Adrenal gland (tissue), 12 donors: ENCODE measurements around the gene SYNDIG1. TPM values are rescaled to one million over a fixed set of nuclear protein-coding genes. Genes with fewer than 3 reads are reported as not detected.

Source experiments
- DNase-seq, 7 donors: peaks; one replicate each; pipeline ENCODE4 v3.0.0-alpha.2; 2019 to 2020
- H3K27ac ChIP-seq, 5 donors: fragments of 200-600 bp; sonication (generic) in 4 of 5; 1 replicate in 3 of 5; 2 replicates in 2 of 5; pipeline versions ENCODE4 v1.5.1 to v1.8.0; 2016 to 2020; ENCODE audit warnings: mild to moderate bottlenecking in 1 of 5
- H3K27me3 ChIP-seq: fragments of 200-600 bp; 2 replicates; pipeline ENCODE4 v1.8.0; 2021
- H3K36me3 ChIP-seq, 2 donors: fragments of 200-600 bp; replicated peaks in 1 of 2; 1 replicate in 1 of 2; 2 replicates in 1 of 2; pipeline versions ENCODE4 v1.5.1 to v1.8.0; 2018 to 2022
- H3K4me1 ChIP-seq, 2 donors: fragments of 200-600 bp; replicated peaks in 1 of 2; 1 replicate in 1 of 2; 2 replicates in 1 of 2; pipeline versions ENCODE4 v1.5.1 to v1.8.0; 2018 to 2021
- H3K4me3 ChIP-seq, 4 donors: fragments of 200-600 bp; sonication (generic) in 3 of 4; one replicate each; pipeline ENCODE4 v1.5.1; 2016 to 2018
- H3K9me3 ChIP-seq, 3 donors: fragments of 200-600 bp; sonication (generic) in 1 of 3; replicated peaks in 1 of 3; 1 replicate in 2 of 3; 2 replicates in 1 of 3; pipeline versions ENCODE4 v1.5.1 to v1.8.0; 2016 to 2021
- POLR2A ChIP-seq, 2 donors: fragments of 450-650 bp; IDR thresholded peaks; one replicate each; pipeline ENCODE4 v1.6.1; 2017; ENCODE audit warnings: antibody characterized with exemption in 2 of 2, mild to moderate bottlenecking in 2 of 2, moderate library complexity in 1 of 2
- WGBS, 4 donors: extraction: QIAGEN DNeasy Blood & Tissue Kit in 2 of 4; methylation state at CpG; one replicate each; pipeline versions ENCODE4 v1.1.5 to v1.1.7; 2013 to 2017; 5-methylcytosine and 5-hydroxymethylcytosine counted together
- intact Hi-C, 2 donors: fragments of 100-400 bp; cut with DNase I; formaldehyde crosslinking; loops; one replicate each; pipeline versions ENCODE4 v1.14.1 to v1.15.0; 2022 to 2023
- polyA plus RNA-seq, 3 donors: library from polyadenylated mRNA; stranded (reverse); fragments of 200-250 nt in 2 of 3; fragments of 350-450 nt in 1 of 3; fragmentation: Illumina TruSeq in 1 of 3; extraction: RNeasy Lipid Tissue Mini Kit (QIAGEN cat#74804) in 1 of 3; gene quantifications; one replicate each; pipeline ENCODE4 v1.2.3, GENCODE V29; 2013 to 2014
- total RNA-seq, 9 donors: library from RNA; depleted of rRNA in 4 of 9; stranded (reverse); fragments of >200 nt in 4 of 9; fragments of 120-200 nt in 1 of 9; fragmentation: NEBNext Ultra II Directional in 1 of 9; extraction: Animal tissue kit (Norgen Biotek cat#: 25700) in 1 of 9; gene quantifications; one replicate each; pipeline versions ENCODE4 v1.1.0 to v1.2.4, GENCODE V29; 2013 to 2023
- TF ChIP-seq, protein P1 (sequence below), 6 experiments: fragments of 450-650 bp in 4 of 6; fragments of 200-600 bp in 2 of 6; sonication (generic) in 1 of 6; IDR thresholded peaks; 1 replicate in 5 of 6; 2 replicates in 1 of 6; pipeline versions ENCODE4 v1.5.1 to v1.8.0; 2016 to 2021; ENCODE audit warnings: antibody characterized with exemption in 6 of 6, mild to moderate bottlenecking in 2 of 6, moderate library complexity in 1 of 6
- donor health status: healthy with polysubstance abuse.
- donor health status: Bipolar disorder and iron deficiency.
- donor health status: DM: yes; HTN: yes; CAD: no.
- donor health status: DM: no; HTN: no; CAD: no.
- donor health status: DM: no; HTN: no; CAD: no.
- donor health status: DM: yes; HTN: yes; CAD: no.

The SYNDIG1 gene
- total and polyA plus RNA-seq, 12 donors = 0.26 to 3.6 (median 0.76) TPM

DNA sequence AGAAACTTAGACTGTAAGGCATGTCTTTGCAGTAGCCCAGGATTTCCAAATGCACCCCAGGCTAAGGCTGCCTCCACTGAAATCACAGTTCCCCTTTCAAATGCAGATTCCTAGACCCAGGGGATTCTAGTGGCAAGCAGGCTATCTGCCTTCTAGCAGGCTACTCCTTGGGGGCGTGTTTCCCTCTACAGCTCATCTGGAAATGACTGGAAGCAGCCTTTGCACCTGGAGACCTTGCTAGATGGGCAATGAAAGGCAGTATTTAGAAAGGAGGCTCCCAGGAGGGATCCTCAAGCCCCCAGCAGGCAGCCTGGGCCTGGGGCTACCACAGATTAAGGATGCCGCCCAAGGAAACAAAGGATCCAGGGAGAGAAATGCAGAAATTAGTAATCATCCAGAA, 26.0 kb upstream of the SYNDIG1 start:
- intact Hi-C loops = no loop called here
- Histone ChIP-seq H3K9me3 (no peaks in the 10 kb centered on the region), H3K4me3 (no peak overlapping the region), H3K27me3 (no peaks in the 10 kb centered on the region), H3K36me3 (no peaks in the 10 kb centered on the region), H3K27ac (no peak overlapping the region), H3K4me1 (no peaks in the 10 kb centered on the region)
- DNase-seq = no peak
- WGBS, 4 donors = 70 to 95% (median 78%) methylated on average over 1 to 2 of the region's 2 CpGs
- TF ChIP-seq, protein P1, sequence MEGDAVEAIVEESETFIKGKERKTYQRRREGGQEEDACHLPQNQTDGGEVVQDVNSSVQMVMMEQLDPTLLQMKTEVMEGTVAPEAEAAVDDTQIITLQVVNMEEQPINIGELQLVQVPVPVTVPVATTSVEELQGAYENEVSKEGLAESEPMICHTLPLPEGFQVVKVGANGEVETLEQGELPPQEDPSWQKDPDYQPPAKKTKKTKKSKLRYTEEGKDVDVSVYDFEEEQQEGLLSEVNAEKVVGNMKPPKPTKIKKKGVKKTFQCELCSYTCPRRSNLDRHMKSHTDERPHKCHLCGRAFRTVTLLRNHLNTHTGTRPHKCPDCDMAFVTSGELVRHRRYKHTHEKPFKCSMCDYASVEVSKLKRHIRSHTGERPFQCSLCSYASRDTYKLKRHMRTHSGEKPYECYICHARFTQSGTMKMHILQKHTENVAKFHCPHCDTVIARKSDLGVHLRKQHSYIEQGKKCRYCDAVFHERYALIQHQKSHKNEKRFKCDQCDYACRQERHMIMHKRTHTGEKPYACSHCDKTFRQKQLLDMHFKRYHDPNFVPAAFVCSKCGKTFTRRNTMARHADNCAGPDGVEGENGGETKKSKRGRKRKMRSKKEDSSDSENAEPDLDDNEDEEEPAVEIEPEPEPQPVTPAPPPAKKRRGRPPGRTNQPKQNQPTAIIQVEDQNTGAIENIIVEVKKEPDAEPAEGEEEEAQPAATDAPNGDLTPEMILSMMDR (IDR thresholded peaks at IDR 0.05) = no peak
- TF ChIP-seq POLR2A (IDR thresholded peaks at IDR 0.05) = no peak

DNA sequence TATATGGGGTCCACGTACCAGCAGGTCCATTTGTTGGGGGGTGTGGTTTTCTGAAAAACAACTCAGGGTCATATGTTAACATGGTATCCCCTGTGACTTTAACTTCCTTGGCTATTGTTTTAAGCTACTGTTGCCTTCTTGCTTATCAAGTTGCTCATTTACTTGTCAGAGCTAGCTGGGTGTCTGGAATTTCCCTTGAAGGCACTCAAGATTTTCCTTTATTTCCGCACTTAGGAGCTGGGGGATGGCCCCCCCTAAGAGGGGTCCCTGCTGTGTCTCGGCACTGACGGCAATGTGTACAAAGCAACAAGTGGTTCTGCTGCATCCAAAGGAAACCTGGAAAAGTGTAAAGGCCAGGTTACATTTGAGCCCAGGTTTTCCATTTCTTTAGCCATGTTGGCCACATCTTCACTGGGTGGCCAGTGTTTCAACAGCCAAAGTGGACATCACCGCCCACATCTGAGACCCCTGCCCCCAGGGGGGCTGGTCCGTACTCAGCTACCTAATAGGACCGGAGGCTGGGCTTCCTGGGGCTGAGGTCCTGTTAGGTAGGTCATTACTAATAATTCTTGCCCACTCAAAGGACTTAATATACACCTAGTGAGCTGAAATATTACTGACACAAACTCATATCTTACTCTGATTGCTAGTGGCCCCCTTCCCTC, 24.8 kb upstream of the SYNDIG1 start:
- TF ChIP-seq POLR2A (IDR thresholded peaks at IDR 0.05) = no peak
- TF ChIP-seq, protein P1 (IDR thresholded peaks at IDR 0.05) = no peak
- Histone ChIP-seq H3K27me3 (no peaks in the 10 kb centered on the region), H3K4me3 (no peak overlapping the region), H3K9me3 (no peaks in the 10 kb centered on the region), H3K36me3 (no peaks in the 10 kb centered on the region), H3K27ac (no peak overlapping the region), H3K4me1 (no peaks in the 10 kb centered on the region)
- WGBS, 4 donors = 68 to 73% (median 72%) methylated on average over 7 of the region's 7 CpGs
- DNase-seq = no peak
- intact Hi-C loops = no loop called here

DNA sequence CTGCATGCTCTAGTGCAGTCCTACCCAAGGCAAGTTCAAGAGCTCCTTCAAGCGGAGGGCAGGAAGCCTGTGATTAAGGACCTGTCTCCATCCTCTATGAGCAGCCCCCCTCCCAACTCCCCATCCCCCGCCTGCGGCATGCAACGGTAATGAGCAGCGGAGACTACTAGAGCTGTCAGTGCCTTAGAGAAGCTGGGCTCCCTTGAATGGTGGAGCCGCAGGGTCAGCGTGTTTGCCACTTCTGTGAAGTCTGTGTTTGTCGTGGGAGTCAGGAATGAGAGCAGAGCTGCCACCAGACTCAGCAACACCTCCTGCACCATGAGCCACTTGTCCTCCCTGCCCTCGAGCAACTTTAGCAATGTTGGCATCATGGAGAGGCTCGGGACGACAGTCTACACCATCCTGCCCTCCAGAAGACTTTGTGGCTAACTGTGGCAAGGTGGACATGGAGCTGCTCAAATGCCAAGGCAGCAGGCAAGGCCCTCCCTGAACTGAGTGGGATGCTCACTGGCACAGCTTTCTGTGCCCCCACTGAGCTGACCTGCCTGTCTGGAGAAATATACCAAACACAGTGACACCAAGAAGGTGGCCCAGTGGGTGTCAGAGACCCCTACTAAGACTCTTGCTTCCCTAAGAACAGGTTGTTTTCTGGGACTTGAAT, 23.8 kb upstream of the SYNDIG1 start:
- no peak for DNase-seq
- no peak overlapping the region for H3K4me3 ChIP-seq
- H3K9me3 ChIP-seq = no peaks in the 10 kb centered on the region
- no peak overlapping the region for H3K27ac ChIP-seq
- intact Hi-C loops = no loop called here
- 51 to 86% (median 61%) methylated on average over 1 to 11 of the region's 11 CpGs for WGBS, 4 donors
- no peaks in the 10 kb centered on the region for H3K36me3 ChIP-seq
- no peaks in the 10 kb centered on the region for H3K27me3 ChIP-seq
- no peaks in the 10 kb centered on the region for H3K4me1 ChIP-seq
- TF ChIP-seq, protein P1 (IDR thresholded peaks at IDR 0.05) = no peak
- no peak for TF ChIP-seq POLR2A (IDR thresholded peaks at IDR 0.05)

DNA sequence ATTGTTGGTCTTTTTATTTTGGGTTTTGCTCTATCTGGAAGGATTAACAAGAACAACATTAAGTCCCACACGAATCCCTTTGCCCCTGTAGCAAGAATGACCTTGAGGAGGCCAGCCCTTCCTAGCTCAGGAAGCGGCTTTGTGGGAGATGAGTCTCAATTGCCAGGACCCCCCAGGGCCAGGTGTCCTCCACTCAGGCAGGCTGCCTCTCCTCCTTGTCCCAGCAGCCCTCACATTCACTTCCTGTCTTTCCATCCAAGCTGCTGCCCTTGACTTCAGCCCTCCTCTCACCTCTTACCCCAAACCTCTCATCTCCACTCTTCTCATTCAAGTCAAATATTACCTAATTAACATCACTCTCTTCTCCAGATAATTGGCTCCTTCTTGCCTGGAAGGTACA, 22.6 kb upstream of the SYNDIG1 start:
- Histone ChIP-seq H3K9me3 (no peaks in the 10 kb centered on the region), H3K27me3 (no peaks in the 10 kb centered on the region), H3K27ac (no peak overlapping the region), H3K36me3 (no peaks in the 10 kb centered on the region), H3K4me3 (no peak overlapping the region), H3K4me1 (no peaks in the 10 kb centered on the region)
- TF ChIP-seq, protein P1 (IDR thresholded peaks at IDR 0.05) = no peak
- no peak for TF ChIP-seq POLR2A (IDR thresholded peaks at IDR 0.05)
- intact Hi-C loops = no loop called here
- WGBS, 4 donors = 59 to 69% (median 61%) methylated on average over 2 of the region's 2 CpGs
- DNase-seq = no peak
